Measurements from ENCODE around the gene ZNF22. TPM values are rescaled to one million over a fixed set of nuclear protein-coding genes. Genes with fewer than 3 reads are reported as not detected.
A peak's percentile ranks its signal among the peaks of the same experiment; 100 is the strongest.

ZNF22 gene
- total RNA-seq, 1 donor from 2014 or later: 46.0 TPM

DNA sequence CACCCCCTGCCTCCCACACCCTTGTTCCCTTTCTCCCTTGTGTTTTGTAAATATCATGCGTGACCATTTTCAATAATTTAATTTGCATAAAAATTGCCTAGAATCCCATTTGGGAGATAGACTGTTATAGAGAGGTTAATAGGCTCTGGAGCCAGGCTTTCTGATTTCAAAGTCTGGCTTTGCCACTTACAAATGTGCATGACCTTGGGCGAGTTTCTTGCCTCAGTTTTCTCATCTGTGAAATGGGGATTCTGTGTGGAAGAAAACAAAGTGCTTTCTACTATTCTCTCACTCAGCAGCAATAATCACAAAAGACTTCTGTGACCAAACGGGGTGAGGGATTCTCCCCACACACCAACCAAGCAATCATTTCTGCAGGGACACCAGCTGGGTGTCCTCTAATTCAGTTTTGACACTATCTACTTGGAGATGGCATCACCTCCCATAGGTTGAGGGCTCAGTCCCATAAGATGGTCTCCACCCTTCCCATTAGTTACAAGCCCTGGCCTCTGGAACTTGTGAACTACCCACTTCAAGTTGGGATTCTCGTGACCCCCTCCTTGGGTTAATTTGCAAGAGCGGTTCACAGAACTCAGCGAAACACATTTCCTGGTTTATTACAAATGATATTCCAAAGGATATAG lies 3.5 kb upstream of the ZNF22 start:
- TF ChIP-seq, protein P1, sequence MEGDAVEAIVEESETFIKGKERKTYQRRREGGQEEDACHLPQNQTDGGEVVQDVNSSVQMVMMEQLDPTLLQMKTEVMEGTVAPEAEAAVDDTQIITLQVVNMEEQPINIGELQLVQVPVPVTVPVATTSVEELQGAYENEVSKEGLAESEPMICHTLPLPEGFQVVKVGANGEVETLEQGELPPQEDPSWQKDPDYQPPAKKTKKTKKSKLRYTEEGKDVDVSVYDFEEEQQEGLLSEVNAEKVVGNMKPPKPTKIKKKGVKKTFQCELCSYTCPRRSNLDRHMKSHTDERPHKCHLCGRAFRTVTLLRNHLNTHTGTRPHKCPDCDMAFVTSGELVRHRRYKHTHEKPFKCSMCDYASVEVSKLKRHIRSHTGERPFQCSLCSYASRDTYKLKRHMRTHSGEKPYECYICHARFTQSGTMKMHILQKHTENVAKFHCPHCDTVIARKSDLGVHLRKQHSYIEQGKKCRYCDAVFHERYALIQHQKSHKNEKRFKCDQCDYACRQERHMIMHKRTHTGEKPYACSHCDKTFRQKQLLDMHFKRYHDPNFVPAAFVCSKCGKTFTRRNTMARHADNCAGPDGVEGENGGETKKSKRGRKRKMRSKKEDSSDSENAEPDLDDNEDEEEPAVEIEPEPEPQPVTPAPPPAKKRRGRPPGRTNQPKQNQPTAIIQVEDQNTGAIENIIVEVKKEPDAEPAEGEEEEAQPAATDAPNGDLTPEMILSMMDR (IDR thresholded peaks at IDR 0.05; ENCODE audit: unreplicated experiment): no peak
- no peaks in the 10 kb centered on the region for H3K9me3 Mint-ChIP-seq (ENCODE audit: low read depth)
- DNase-seq (ENCODE audit: low spot score, unreplicated experiment): no peak
- H3K4me3 Mint-ChIP-seq (ENCODE audit: low read depth): no peak overlapping the region
- no peaks in the 10 kb centered on the region for H3K27me3 Mint-ChIP-seq
- H3K4me1 Mint-ChIP-seq (ENCODE audit: low read depth): peaks cover 30% of the 10 kb centered on the region
- H3K27ac Mint-ChIP-seq: no peak overlapping the region
- H3K36me3 Mint-ChIP-seq (ENCODE audit: insufficient read depth): no peaks in the 10 kb centered on the region

DNA sequence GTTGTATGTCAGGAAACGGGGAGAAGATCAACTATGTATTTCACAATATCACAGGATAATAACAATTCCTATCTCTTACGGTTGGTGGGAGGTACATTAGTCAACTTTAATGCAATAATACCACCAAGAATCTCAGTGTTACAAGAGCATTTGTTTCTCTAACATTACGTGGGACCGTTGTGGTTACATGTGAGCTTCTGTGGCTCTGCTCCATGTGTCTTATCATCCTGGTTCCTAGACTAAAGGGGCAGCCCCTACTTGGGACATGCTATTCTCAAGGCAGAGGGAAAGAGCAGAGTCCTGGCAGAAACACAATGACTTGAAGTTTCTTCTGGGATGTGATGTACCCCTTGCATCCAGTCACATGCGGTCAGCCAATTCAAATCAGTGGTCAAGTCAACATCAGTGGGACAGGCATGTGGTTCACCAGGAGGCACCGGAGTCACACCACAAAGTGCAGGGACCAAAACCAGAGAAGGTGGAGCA lies 2.5 kb upstream of the ZNF22 start:
- H3K4me3 Mint-ChIP-seq (ENCODE audit: low read depth): no peak overlapping the region
- H3K4me1 Mint-ChIP-seq (ENCODE audit: low read depth): peaks cover 36% of the 10 kb centered on the region
- no peaks in the 10 kb centered on the region for H3K9me3 Mint-ChIP-seq (ENCODE audit: low read depth)

DNA sequence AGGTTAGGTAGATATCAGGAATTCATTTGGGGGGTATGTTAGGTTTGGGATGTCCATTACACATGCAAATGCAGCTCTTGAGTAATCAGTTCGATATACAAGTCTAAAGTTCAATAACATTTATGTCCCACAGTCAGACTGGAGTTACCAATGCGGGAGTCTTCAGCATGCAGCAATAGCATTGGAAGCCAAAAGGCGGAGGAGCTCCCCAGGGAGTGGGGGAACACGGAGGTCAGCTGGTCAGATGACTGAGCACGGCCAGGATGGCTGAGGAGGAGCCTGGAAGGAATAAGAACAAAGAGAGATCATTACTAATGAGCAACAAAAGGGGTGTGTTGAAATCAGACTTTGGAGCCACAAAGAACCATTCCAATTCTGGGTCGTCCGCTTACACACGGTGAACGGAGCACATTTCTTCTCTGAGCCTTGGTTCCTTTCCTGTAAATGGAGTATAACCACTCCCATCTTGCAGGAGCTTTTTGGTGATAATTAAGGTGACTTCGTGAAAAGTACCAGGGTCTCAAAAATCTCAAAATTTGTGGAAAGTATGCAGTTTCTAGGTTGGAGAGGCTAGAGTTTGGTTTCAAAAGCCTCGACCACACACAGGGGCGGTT lies 478 bp upstream of the ZNF22 start:
- Mint-ChIP-seq H3K27me3 (no peaks in the 10 kb centered on the region), H3K4me3 (ENCODE audit: low read depth) (peak overlapping the region; percentile 78), H3K9me3 (ENCODE audit: low read depth) (no peaks in the 10 kb centered on the region), H3K4me1 (ENCODE audit: low read depth) (peaks cover 36% of the 10 kb centered on the region), H3K27ac (peak overlapping the region; percentile 99), H3K36me3 (ENCODE audit: insufficient read depth) (peaks cover 16% of the 10 kb centered on the region)
- DNase-seq (ENCODE audit: low spot score, unreplicated experiment): no peak
- TF ChIP-seq, protein P1 (IDR thresholded peaks at IDR 0.05; ENCODE audit: unreplicated experiment): no peak

More for the DNA sequence above, 2.5 kb upstream of the ZNF22 start:
- Mint-ChIP-seq H3K27ac (no peak overlapping the region), H3K36me3 (ENCODE audit: insufficient read depth) (peaks cover 1% of the 10 kb centered on the region), H3K27me3 (no peaks in the 10 kb centered on the region)
- DNase-seq (ENCODE audit: low spot score, unreplicated experiment): no peak
- TF ChIP-seq, protein P1 (IDR thresholded peaks at IDR 0.05; ENCODE audit: unreplicated experiment): no peak

- peak overlapping the region; percentile 87 for H3K4me3 Mint-ChIP-seq (ENCODE audit: low read depth)
- H3K4me1 Mint-ChIP-seq (ENCODE audit: low read depth): peaks cover 26% of the 10 kb centered on the region
- H3K9me3 Mint-ChIP-seq (ENCODE audit: low read depth): no peaks in the 10 kb centered on the region
- DNase-seq (ENCODE audit: low spot score, unreplicated experiment): no peak
- no peaks in the 10 kb centered on the region for H3K27me3 Mint-ChIP-seq
- H3K36me3 Mint-ChIP-seq (ENCODE audit: insufficient read depth): peaks cover 17% of the 10 kb centered on the region
- peak overlapping the region; percentile 94 for H3K27ac Mint-ChIP-seq
- TF ChIP-seq, protein P1 (IDR thresholded peaks at IDR 0.05; ENCODE audit: unreplicated experiment): peak; percentile 49
These were observed 842 bp downstream of the ZNF22 start for GRCh38 chr10:45001381-45002148.

GRCh38 chr10:45003432-45004000 lies 2.8 kb downstream of the ZNF22 start:
- Mint-ChIP-seq H3K4me1 (ENCODE audit: low read depth) (peaks cover 25% of the 10 kb centered on the region), H3K36me3 (ENCODE audit: insufficient read depth) (peaks cover 17% of the 10 kb centered on the region), H3K4me3 (ENCODE audit: low read depth) (no peak overlapping the region), H3K9me3 (ENCODE audit: low read depth) (no peaks in the 10 kb centered on the region), H3K27me3 (no peaks in the 10 kb centered on the region), H3K27ac (no peak overlapping the region)
- DNase-seq (ENCODE audit: low spot score, unreplicated experiment): no peak
- TF ChIP-seq, protein P1 (IDR thresholded peaks at IDR 0.05; ENCODE audit: unreplicated experiment): no peak

All from progenitor cell of endocrine pancreas (in vitro differentiated cells).